Measurements from ENCODE around the gene FLNA. TPM values are rescaled to one million over a fixed set of nuclear protein-coding genes. Genes with fewer than 3 reads are reported as not detected.

FLNA gene, protein sequence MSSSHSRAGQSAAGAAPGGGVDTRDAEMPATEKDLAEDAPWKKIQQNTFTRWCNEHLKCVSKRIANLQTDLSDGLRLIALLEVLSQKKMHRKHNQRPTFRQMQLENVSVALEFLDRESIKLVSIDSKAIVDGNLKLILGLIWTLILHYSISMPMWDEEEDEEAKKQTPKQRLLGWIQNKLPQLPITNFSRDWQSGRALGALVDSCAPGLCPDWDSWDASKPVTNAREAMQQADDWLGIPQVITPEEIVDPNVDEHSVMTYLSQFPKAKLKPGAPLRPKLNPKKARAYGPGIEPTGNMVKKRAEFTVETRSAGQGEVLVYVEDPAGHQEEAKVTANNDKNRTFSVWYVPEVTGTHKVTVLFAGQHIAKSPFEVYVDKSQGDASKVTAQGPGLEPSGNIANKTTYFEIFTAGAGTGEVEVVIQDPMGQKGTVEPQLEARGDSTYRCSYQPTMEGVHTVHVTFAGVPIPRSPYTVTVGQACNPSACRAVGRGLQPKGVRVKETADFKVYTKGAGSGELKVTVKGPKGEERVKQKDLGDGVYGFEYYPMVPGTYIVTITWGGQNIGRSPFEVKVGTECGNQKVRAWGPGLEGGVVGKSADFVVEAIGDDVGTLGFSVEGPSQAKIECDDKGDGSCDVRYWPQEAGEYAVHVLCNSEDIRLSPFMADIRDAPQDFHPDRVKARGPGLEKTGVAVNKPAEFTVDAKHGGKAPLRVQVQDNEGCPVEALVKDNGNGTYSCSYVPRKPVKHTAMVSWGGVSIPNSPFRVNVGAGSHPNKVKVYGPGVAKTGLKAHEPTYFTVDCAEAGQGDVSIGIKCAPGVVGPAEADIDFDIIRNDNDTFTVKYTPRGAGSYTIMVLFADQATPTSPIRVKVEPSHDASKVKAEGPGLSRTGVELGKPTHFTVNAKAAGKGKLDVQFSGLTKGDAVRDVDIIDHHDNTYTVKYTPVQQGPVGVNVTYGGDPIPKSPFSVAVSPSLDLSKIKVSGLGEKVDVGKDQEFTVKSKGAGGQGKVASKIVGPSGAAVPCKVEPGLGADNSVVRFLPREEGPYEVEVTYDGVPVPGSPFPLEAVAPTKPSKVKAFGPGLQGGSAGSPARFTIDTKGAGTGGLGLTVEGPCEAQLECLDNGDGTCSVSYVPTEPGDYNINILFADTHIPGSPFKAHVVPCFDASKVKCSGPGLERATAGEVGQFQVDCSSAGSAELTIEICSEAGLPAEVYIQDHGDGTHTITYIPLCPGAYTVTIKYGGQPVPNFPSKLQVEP (N-terminal part only)
- total RNA-seq, result 1,000 to 10,000 TPM in 5 of 6 donors, 100 to 1,000 TPM in 1; 800 to 1,760 (median 1,298) TPM

GRCh38 chrX:154374313-154375155 is at the start of gene FLNA:
Gene FLNA (minus strand): TSS chrX:154374634. CDS start chrX:154371245, 3,389 bp downstream.
- peak in 1 of 2 donors; percentile 91 for DNase-seq
- Histone ChIP-seq H3K36me3 (no peaks in the 10 kb centered on the region), H3K4me1 (peaks cover 15 to 48% (median 21%) of the 10 kb centered on the region in 4 donors), H3K4me3 (peak within 1 kb of the TSS in 3 of 4 donors; percentile 43 to 88 (median 78)), H3K9me3 (peaks cover 0 to 23% (median 0%) of the 10 kb centered on the region in 4 donors), H3K27me3 (peaks cover 0 to 5% (median 0%) of the 10 kb centered on the region in 4 donors), H3K27ac (peak within 1 kb of the TSS; percentile 30 to 89 (median 57))
- 38% methylated on average over 69 of the region's 95 CpGs; no CpG with 5 or more reads in 1 of the 2 donors for WGBS, 2 donors
- no peak for ATAC-seq (ENCODE audit: low FRiP score in 2 of 2)
- peak in 1 of 4 donors; percentile 17 for TF ChIP-seq POLR2A (IDR thresholded peaks at IDR 0.05)
- no peak for TF ChIP-seq POLR2AphosphoS5 (IDR thresholded peaks at IDR 0.05)
- TF ChIP-seq, protein P1, sequence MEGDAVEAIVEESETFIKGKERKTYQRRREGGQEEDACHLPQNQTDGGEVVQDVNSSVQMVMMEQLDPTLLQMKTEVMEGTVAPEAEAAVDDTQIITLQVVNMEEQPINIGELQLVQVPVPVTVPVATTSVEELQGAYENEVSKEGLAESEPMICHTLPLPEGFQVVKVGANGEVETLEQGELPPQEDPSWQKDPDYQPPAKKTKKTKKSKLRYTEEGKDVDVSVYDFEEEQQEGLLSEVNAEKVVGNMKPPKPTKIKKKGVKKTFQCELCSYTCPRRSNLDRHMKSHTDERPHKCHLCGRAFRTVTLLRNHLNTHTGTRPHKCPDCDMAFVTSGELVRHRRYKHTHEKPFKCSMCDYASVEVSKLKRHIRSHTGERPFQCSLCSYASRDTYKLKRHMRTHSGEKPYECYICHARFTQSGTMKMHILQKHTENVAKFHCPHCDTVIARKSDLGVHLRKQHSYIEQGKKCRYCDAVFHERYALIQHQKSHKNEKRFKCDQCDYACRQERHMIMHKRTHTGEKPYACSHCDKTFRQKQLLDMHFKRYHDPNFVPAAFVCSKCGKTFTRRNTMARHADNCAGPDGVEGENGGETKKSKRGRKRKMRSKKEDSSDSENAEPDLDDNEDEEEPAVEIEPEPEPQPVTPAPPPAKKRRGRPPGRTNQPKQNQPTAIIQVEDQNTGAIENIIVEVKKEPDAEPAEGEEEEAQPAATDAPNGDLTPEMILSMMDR (IDR thresholded peaks at IDR 0.05), result peak in 3 of 6 experiments; percentile 28 to 36 (median 31)
- TF ChIP-seq EP300 (IDR thresholded peaks at IDR 0.05), result no peak

GRCh38 chrX:154420402-154420756 is 45.9 kb upstream of the FLNA start:
- Histone ChIP-seq H3K4me3 (no peak overlapping the region), H3K9me3 (no peaks in the 10 kb centered on the region), H3K36me3 (peaks cover 0 to 9% (median 0%) of the 10 kb centered on the region in 4 donors), H3K27me3 (no peaks in the 10 kb centered on the region), H3K4me1 (no peaks in the 10 kb centered on the region), H3K27ac (peak overlapping the region in 1 of 4 donors; percentile 33)
- TF ChIP-seq POLR2A (IDR thresholded peaks at IDR 0.05) (no peak), EP300 (IDR thresholded peaks at IDR 0.05) (no peak), POLR2AphosphoS5 (IDR thresholded peaks at IDR 0.05) (no peak)
- TF ChIP-seq, protein P1 (IDR thresholded peaks at IDR 0.05), result no peak
- DNase-seq (no peak), ATAC-seq (ENCODE audit: low FRiP score in 2 of 2) (peak in 1 of 2 donors; percentile 24)
- 71 to 92% methylated on average over 1 to 10 of the region's 10 CpGs for WGBS, 2 donors

- no peaks in the 10 kb centered on the region for H3K27me3 ChIP-seq
- 74 to 80% methylated on average over 2 to 19 of the region's 19 CpGs for WGBS, 2 donors
- H3K36me3 ChIP-seq, result peaks cover 0 to 9% (median 0%) of the 10 kb centered on the region in 4 donors
- DNase-seq (no peak), ATAC-seq (ENCODE audit: low FRiP score in 2 of 2) (peak in 1 of 2 donors; percentile 31)
- no peak overlapping the region for H3K4me3 ChIP-seq
- TF ChIP-seq POLR2AphosphoS5 (IDR thresholded peaks at IDR 0.05), result no peak
- TF ChIP-seq EP300 (IDR thresholded peaks at IDR 0.05), result no peak
- no peak for TF ChIP-seq POLR2A (IDR thresholded peaks at IDR 0.05)
- TF ChIP-seq, protein P1 (IDR thresholded peaks at IDR 0.05), result no peak
- no peaks in the 10 kb centered on the region for H3K9me3 ChIP-seq
- H3K27ac ChIP-seq, result peak overlapping the region in 2 of 4 donors; percentile 54 to 60
- no peaks in the 10 kb centered on the region for H3K4me1 ChIP-seq
Measured at GRCh38 chrX:154419688-154420401, 45.4 kb upstream of the FLNA start.
